Measurements from ENCODE around the gene FBXW8. TPM values are rescaled to one million over a fixed set of nuclear protein-coding genes. Genes with fewer than 3 reads are reported as not detected.

Gene FBXW8
- total RNA-seq, 1 experiment from 2014 or later, result 15.6 TPM

GRCh38 chr12:116996093-116996492 is 85.3 kb downstream of the FBXW8 start:
- Mint-ChIP-seq H3K27me3 (ENCODE audit: low read depth) (no peaks in the 10 kb centered on the region), H3K9me3 (no peaks in the 10 kb centered on the region), H3K4me3 (no peak overlapping the region), H3K27ac (no peak overlapping the region), H3K4me1 (peaks cover 14% of the 10 kb centered on the region), H3K36me3 (peaks cover 3% of the 10 kb centered on the region; the same call in 1 of the 2 replicates)
- ChIA-PET POLR2A (no interaction called here), CTCF (no interaction called here)
- DNase-seq (ENCODE audit: low spot score), result no peak
- TF ChIP-seq MYBL2 (CRISPR knock-in tag; IDR thresholded peaks at IDR 0.05), result no peak
- TF ChIP-seq CBFB (CRISPR knock-in tag; IDR thresholded peaks at IDR 0.05; ENCODE audit: low read depth), result no peak
- no peak for TF ChIP-seq ZNF416 (CRISPR knock-in tag; IDR thresholded peaks at IDR 0.05)
- TF ChIP-seq, protein P1, sequence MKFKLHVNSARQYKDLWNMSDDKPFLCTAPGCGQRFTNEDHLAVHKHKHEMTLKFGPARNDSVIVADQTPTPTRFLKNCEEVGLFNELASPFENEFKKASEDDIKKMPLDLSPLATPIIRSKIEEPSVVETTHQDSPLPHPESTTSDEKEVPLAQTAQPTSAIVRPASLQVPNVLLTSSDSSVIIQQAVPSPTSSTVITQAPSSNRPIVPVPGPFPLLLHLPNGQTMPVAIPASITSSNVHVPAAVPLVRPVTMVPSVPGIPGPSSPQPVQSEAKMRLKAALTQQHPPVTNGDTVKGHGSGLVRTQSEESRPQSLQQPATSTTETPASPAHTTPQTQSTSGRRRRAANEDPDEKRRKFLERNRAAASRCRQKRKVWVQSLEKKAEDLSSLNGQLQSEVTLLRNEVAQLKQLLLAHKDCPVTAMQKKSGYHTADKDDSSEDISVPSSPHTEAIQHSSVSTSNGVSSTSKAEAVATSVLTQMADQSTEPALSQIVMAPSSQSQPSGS (CRISPR knock-in tag; IDR thresholded peaks at IDR 0.05; ENCODE audit: borderline replicate concordance, low read depth), result no peak
- TF ChIP-seq, protein P2, sequence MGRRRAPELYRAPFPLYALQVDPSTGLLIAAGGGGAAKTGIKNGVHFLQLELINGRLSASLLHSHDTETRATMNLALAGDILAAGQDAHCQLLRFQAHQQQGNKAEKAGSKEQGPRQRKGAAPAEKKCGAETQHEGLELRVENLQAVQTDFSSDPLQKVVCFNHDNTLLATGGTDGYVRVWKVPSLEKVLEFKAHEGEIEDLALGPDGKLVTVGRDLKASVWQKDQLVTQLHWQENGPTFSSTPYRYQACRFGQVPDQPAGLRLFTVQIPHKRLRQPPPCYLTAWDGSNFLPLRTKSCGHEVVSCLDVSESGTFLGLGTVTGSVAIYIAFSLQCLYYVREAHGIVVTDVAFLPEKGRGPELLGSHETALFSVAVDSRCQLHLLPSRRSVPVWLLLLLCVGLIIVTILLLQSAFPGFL (CRISPR knock-in tag; IDR thresholded peaks at IDR 0.05; ENCODE audit: borderline replicate concordance), result no peak
- TF ChIP-seq TP53 (CRISPR knock-in tag; IDR thresholded peaks at IDR 0.05), result no peak
- TF ChIP-seq ZNF263 (CRISPR knock-in tag; IDR thresholded peaks at IDR 0.05; ENCODE audit: low read depth), result no peak
- no peak for TF ChIP-seq SMAD3 (CRISPR knock-in tag; IDR thresholded peaks at IDR 0.05; ENCODE audit: borderline replicate concordance)
- no peak for TF ChIP-seq PRRX2 (CRISPR knock-in tag; IDR thresholded peaks at IDR 0.05)
- TF ChIP-seq E2F4 (CRISPR knock-in tag; IDR thresholded peaks at IDR 0.05; ENCODE audit: borderline replicate concordance, low read depth), result no peak
- no peak for TF ChIP-seq ZNF232 (CRISPR knock-in tag; IDR thresholded peaks at IDR 0.05)
- TF ChIP-seq, protein P3, sequence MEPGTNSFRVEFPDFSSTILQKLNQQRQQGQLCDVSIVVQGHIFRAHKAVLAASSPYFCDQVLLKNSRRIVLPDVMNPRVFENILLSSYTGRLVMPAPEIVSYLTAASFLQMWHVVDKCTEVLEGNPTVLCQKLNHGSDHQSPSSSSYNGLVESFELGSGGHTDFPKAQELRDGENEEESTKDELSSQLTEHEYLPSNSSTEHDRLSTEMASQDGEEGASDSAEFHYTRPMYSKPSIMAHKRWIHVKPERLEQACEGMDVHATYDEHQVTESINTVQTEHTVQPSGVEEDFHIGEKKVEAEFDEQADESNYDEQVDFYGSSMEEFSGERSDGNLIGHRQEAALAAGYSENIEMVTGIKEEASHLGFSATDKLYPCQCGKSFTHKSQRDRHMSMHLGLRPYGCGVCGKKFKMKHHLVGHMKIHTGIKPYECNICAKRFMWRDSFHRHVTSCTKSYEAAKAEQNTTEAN (CRISPR knock-in tag; IDR thresholded peaks at IDR 0.05), result no peak
- no peak for TF ChIP-seq ZNF423 (CRISPR knock-in tag; IDR thresholded peaks at IDR 0.05)
- no peak for TF ChIP-seq AR (CRISPR knock-in tag; IDR thresholded peaks at IDR 0.05)
- TF ChIP-seq, protein P4, sequence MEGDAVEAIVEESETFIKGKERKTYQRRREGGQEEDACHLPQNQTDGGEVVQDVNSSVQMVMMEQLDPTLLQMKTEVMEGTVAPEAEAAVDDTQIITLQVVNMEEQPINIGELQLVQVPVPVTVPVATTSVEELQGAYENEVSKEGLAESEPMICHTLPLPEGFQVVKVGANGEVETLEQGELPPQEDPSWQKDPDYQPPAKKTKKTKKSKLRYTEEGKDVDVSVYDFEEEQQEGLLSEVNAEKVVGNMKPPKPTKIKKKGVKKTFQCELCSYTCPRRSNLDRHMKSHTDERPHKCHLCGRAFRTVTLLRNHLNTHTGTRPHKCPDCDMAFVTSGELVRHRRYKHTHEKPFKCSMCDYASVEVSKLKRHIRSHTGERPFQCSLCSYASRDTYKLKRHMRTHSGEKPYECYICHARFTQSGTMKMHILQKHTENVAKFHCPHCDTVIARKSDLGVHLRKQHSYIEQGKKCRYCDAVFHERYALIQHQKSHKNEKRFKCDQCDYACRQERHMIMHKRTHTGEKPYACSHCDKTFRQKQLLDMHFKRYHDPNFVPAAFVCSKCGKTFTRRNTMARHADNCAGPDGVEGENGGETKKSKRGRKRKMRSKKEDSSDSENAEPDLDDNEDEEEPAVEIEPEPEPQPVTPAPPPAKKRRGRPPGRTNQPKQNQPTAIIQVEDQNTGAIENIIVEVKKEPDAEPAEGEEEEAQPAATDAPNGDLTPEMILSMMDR (IDR thresholded peaks at IDR 0.05), result no peak
- TF ChIP-seq, protein P5, sequence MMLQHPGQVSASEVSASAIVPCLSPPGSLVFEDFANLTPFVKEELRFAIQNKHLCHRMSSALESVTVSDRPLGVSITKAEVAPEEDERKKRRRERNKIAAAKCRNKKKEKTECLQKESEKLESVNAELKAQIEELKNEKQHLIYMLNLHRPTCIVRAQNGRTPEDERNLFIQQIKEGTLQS (CRISPR knock-in tag; conservative IDR thresholded peaks at IDR 0.05), result no peak
- ATAC-seq, result no peak

All from WTC11 (cell line).